BLaER1 treated with 17β-estradiol and CSF1 and Interleukin-3, amounts not matched to agents 10 nM and 100 nM (cell line): ENCODE measurements around the gene ASB2.

Experiments used
- H3K27ac ChIP-seq, 11 experiments: shearing (Covaris generic); formaldehyde crosslinking; 2 replicates each; pipeline ENCODE4 v1.8.1; 2022
- H3K27me3 ChIP-seq, 11 experiments: shearing (Covaris generic); formaldehyde crosslinking; 2 replicates each; pipeline ENCODE4 v1.8.1; 2022
- H3K36me3 ChIP-seq, 11 experiments: shearing (Covaris generic); formaldehyde crosslinking; 2 replicates each; pipeline ENCODE4 v1.8.1; 2022
- H3K4me1 ChIP-seq, 10 experiments: shearing (Covaris generic); formaldehyde crosslinking; 2 replicates each; pipeline ENCODE4 v1.8.1; 2022
- H3K4me2 ChIP-seq, 11 experiments: shearing (Covaris generic); formaldehyde crosslinking; 2 replicates each; pipeline ENCODE4 v1.8.1; 2022
- H3K4me3 ChIP-seq, 10 experiments: shearing (Covaris generic); formaldehyde crosslinking; 2 replicates each; pipeline ENCODE4 v1.8.1; 2022
- H3K9ac ChIP-seq, 11 experiments: shearing (Covaris generic); formaldehyde crosslinking; 2 replicates each; pipeline ENCODE4 v1.8.1; 2022
- H3K9me3 ChIP-seq, 11 experiments: shearing (Covaris generic); formaldehyde crosslinking; replicated peaks in 1 of 11; 2 replicates each; pipeline ENCODE4 v1.8.1; 2022
- H4K20me1 ChIP-seq, 11 experiments: shearing (Covaris generic); formaldehyde crosslinking; 2 replicates each; pipeline ENCODE4 v1.8.1; 2022
- Cebpa-rat ChIP-seq, 11 experiments: shearing (Covaris generic); IDR thresholded peaks; 2 replicates each; pipeline ENCODE4 v1.8.1; 2022

Gene ASB2

DNA sequence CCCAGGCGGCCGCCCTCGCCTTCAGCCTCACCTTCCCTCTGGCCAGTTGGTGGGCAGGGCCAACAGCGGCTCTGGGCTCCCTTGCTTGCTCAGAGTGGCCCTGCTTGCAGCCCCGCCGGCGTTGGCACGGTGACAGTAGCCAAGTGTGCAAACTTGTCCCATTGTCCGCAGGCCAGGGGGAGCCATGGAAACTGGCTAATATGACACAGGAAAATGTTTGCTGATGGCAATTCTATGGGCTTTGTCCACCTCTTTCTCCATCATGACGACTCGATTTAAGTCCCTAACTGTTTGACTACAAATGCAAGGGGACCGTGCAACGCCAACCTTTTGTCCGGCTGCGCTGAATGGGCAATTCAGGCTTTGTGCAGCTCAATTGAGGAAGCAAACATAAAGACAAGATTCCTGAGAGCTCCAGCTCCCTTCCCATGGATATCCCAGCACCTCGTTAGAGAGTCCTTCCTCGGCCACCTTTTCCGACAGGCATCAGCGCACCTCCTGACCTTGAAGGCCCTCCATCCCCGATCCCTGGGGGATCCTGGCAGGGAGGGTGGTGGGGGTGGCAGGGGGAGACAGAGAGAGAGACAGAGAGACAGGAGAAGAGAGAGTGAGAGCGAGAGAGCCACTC, 50.0 kb downstream of the ASB2 start:
- no peaks in the 10 kb centered on the region for H3K9me3 ChIP-seq
- no peak for TF ChIP-seq Cebpa-rat (IDR thresholded peaks at IDR 0.05)
- H3K27ac ChIP-seq = no peak overlapping the region
- no peak overlapping the region for H3K9ac ChIP-seq
- no peak overlapping the region for H3K4me3 ChIP-seq
- H3K4me1 ChIP-seq = peaks cover 0 to 9% (median 0%) of the 10 kb centered on the region in 10 experiments; a peak in 5 of 20 replicates
- no peaks in the 10 kb centered on the region for H3K27me3 ChIP-seq
- no peak overlapping the region for H3K4me2 ChIP-seq
- H4K20me1 ChIP-seq = peaks cover 0 to 8% (median 0%) of the 10 kb centered on the region in 11 experiments; a peak in 2 of 22 replicates
- no peaks in the 10 kb centered on the region for H3K36me3 ChIP-seq

DNA sequence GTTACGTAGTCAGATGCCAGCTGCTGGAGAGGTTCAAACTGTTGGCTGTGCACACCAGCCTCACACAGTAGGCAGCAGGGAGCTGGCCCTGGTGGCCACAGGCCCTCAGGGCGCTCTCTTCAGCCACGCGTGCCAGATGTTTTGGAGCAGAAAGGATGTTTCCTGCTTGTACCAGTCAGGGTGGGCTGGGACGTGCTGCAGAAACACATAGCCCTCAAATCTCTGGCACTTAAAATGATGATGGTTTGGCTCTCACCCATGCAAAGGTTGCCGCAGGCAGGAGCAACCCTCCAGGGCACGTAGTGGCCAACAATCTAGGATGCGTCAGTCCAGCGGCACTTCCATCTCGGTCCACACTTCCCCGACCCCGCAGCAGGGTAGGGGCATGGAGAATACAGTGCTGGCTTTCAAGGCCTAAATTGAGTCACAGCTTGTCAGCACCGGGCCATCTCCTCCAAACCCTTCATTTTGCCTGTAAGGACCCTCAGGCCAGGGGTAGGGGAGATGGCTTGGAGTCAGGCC, 50.9 kb downstream of the ASB2 start:
- TF ChIP-seq Cebpa-rat (IDR thresholded peaks at IDR 0.05) = no peak
- Histone ChIP-seq H3K4me3 (no peak overlapping the region), H3K36me3 (no peaks in the 10 kb centered on the region)

DNA sequence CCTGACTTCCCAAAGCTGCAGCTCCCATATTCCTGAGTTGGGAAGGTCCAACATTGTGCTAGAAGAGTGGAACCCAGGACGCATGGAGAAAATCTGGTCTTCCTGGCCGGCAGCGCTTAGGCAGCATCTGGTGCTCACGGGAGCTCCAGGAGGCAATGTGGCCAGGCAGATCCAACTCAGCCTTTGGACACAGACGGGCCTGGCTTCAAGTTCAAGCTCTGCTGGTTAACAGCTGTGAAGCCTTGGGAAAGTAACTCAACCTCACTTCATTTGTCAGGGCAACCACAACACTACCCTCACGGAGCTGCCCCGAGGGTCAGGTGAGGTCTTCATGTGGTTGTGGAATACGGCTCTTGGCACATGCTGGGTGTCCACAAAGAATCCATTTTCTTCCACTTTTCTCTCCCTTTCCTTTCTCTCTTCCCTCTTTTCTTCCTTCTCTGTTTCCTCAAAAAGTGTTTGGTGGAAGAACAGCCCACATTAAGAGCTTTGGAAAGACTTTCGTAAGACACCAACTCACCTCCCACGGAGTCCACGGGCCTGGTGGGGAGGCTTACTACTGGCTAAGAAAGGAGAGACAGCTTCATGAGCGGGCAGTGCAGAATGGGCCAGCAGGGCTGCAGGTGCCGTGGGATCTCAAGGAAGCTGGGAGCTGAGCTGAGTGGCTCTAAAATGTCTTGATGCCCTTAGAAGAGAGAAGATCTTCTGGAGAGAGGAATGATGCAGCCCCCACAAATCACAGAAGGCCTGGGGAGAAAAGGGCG, 51.6 kb downstream of the ASB2 start:
- H3K4me2 ChIP-seq = no peak overlapping the region
- H4K20me1 ChIP-seq = peaks cover 0 to 8% (median 0%) of the 10 kb centered on the region in 11 experiments; a peak in 2 of 22 replicates
- H3K27me3 ChIP-seq = no peaks in the 10 kb centered on the region
- no peaks in the 10 kb centered on the region for H3K36me3 ChIP-seq
- H3K27ac ChIP-seq = no peak overlapping the region
- peaks cover 0 to 9% (median 0%) of the 10 kb centered on the region in 10 experiments; a peak in 5 of 20 replicates for H3K4me1 ChIP-seq
- peaks cover 0 to 1% (median 0%) of the 10 kb centered on the region in 11 experiments; a peak in 2 of 22 replicates for H3K9me3 ChIP-seq
- H3K9ac ChIP-seq = no peak overlapping the region
- H3K4me3 ChIP-seq = no peak overlapping the region
- no peak for TF ChIP-seq Cebpa-rat (IDR thresholded peaks at IDR 0.05)

More for the DNA sequence above, 50.9 kb downstream of the ASB2 start:
- Histone ChIP-seq H3K4me2 (no peak overlapping the region), H3K9me3 (no peaks in the 10 kb centered on the region), H3K27ac (no peak overlapping the region), H3K4me1 (peaks cover 0 to 9% (median 0%) of the 10 kb centered on the region in 10 experiments; a peak in 5 of 20 replicates), H4K20me1 (peaks cover 0 to 8% (median 0%) of the 10 kb centered on the region in 11 experiments; a peak in 2 of 22 replicates), H3K9ac (no peak overlapping the region), H3K27me3 (no peaks in the 10 kb centered on the region)

DNA sequence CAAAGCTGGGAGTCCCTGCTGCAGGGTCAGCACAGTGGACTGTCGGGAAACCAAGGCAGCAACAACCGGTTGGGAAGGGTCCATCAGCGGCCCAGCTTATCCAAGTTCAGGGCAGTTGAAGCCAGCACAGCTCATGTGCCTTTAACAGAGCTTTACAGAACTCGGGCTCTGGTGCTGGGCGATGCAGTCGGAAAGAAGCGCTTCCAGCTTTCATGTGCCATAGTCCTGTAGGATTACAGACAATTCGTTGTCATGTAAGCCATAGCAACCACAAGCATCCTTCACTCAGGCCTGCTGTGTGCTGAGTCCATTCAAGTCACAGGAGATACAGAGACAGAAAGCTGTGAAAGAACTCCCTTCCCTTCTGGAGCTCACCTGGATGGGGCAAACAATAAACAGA, 52.7 kb downstream of the ASB2 start:
- Histone ChIP-seq H3K27me3 (no peaks in the 10 kb centered on the region), H3K9me3 (peaks cover 3 to 13% (median 8%) of the 10 kb centered on the region in 11 experiments; a peak in 14 of 22 replicates)
- TF ChIP-seq Cebpa-rat (IDR thresholded peaks at IDR 0.05) = no peak

DNA sequence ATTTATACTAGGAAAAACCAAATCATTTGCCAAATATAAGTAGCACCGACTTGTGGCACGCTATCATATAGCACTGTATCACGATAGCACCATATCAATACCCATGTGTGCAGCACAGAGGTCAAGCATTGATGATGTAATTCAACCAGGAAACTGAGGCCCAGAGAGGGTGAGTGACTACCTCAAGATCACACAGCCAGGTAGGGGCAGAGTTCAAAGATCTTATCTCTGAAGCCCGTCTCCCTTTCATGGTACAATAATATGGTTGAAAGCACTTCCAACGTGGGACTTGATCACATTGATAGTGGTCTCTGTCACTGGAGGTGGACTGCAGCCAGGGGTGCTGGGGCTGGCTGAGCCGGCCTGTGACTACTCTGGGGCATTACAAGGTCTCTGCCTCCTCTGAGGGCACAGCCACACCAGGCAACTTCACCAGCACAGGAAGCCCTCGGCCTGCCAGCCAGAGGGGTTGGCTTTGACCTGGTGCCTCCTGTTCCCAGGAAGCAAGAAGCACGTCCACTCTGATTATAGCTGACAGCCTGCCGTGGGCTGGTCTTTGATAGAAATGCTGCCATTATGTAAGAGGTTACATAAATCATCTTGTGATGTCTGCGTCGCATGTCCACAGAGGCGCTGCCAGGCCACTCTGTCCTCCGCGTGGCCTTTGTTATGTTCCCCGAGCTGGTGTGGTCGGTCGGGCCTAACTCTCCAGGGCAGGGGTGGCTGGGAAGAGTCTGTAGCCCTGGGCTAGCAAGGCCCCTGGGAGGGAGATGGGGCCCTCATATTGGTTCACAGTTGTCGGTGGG, 55.2 kb downstream of the ASB2 start:
- Histone ChIP-seq H3K4me1 (peaks cover 0 to 9% (median 0%) of the 10 kb centered on the region in 10 experiments; a peak in 5 of 20 replicates), H3K27me3 (no peaks in the 10 kb centered on the region), H4K20me1 (0 out of 22 replicates have a peak, but pooled peaks cover 0 to 3% (median 0%) of the 10 kb centered on the region in 11 experiments), H3K9ac (no peak overlapping the region), H3K27ac (no peak overlapping the region), H3K9me3 (peaks cover 3 to 14% (median 8%) of the 10 kb centered on the region in 11 experiments; a peak in 14 of 22 replicates), H3K36me3 (no peaks in the 10 kb centered on the region), H3K4me2 (no peak overlapping the region), H3K4me3 (no peak overlapping the region)
- TF ChIP-seq Cebpa-rat (IDR thresholded peaks at IDR 0.05) = no peak

More for the DNA sequence above, 52.7 kb downstream of the ASB2 start:
- Histone ChIP-seq H3K4me1 (peaks cover 0 to 9% (median 0%) of the 10 kb centered on the region in 10 experiments; a peak in 5 of 20 replicates), H4K20me1 (0 out of 22 replicates have a peak, but pooled peaks cover 0 to 4% (median 0%) of the 10 kb centered on the region in 11 experiments), H3K36me3 (no peaks in the 10 kb centered on the region), H3K27ac (no peak overlapping the region), H3K4me3 (no peak overlapping the region), H3K9ac (no peak overlapping the region), H3K4me2 (peak overlapping the region in 3 of 11 experiments; percentile 12 to 26 (median 19); a peak in 3 of 22 replicates)

DNA sequence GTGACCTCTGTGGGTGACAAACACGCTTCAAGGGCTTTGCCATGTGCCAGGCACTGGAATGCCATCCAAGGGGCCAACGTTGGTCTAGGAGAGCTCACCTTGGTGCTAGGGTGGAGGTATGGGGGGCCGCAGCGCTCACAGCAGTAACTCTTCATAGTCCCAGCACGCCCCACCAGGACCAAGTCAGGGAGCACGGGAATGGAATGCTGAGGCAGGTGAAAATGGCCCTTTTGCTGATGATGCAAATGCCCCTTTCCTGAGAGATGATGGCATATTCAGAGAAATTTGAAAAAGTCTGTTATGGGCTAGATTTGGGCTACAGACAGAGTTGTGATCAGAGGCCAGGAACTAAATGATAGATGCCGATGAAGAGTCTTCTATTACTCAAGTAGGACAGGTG, 59.2 kb downstream of the ASB2 start:
- no peak for TF ChIP-seq Cebpa-rat (IDR thresholded peaks at IDR 0.05)
- H3K27me3 ChIP-seq = no peaks in the 10 kb centered on the region
- no peaks in the 10 kb centered on the region for H4K20me1 ChIP-seq
- H3K36me3 ChIP-seq = no peaks in the 10 kb centered on the region
- H3K4me2 ChIP-seq = no peak overlapping the region
- H3K9me3 ChIP-seq = peaks cover 6 to 30% (median 19%) of the 10 kb centered on the region in 11 experiments; a peak in 18 of 22 replicates
- no peak overlapping the region for H3K9ac ChIP-seq
- no peak overlapping the region for H3K27ac ChIP-seq
- no peak overlapping the region for H3K4me3 ChIP-seq
- no peaks in the 10 kb centered on the region for H3K4me1 ChIP-seq

DNA sequence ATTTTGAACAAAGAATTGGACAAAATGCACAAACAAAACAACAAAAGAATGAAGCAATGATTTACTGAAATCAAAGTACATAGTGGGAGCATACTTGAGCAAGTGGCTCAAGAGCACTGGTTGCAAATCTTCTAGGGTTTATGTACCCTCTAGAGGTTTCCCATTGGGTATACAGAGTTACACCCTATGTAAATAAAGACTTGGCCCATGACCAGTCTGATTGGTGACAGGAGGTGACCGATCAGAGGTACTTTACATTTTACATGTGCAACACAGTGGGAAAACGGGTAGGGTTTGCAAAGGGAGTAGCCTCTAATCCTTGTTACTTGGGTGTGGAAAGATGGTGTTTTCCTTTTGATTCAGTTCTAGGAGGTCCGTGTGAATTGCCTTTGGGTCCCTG, 59.9 kb downstream of the ASB2 start:
- no peaks in the 10 kb centered on the region for H3K4me1 ChIP-seq
- H3K4me3 ChIP-seq = no peak overlapping the region
- H3K9me3 ChIP-seq = peaks cover 6 to 30% (median 19%) of the 10 kb centered on the region in 11 experiments; a peak in 18 of 22 replicates
- no peak for TF ChIP-seq Cebpa-rat (IDR thresholded peaks at IDR 0.05)
- no peaks in the 10 kb centered on the region for H3K36me3 ChIP-seq
- H3K9ac ChIP-seq = no peak overlapping the region
- H3K27ac ChIP-seq = no peak overlapping the region
- H4K20me1 ChIP-seq = no peaks in the 10 kb centered on the region
- H3K27me3 ChIP-seq = no peaks in the 10 kb centered on the region
- H3K4me2 ChIP-seq = no peak overlapping the region

DNA sequence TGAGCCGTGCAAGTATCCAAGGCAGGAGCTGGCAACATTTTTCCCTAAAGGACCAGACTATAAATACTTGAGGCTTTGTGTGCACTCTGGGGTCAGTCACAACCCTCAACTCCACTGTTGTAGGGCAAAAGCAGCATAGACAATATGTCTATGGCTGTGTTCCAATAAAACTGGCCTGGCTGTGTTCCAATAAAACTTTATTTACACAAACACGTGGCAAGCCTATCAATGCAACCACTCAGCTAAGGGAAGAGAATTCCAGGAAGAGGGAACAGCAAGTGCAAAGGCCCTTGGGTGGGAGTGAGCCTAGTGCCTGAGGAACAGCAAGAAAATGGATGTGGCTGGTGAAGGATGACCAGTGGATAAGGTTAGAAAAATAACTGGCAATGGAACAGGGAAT, 60.6 kb downstream of the ASB2 start:
- no peak for TF ChIP-seq Cebpa-rat (IDR thresholded peaks at IDR 0.05)
- Histone ChIP-seq H3K27me3 (no peaks in the 10 kb centered on the region), H3K4me1 (no peaks in the 10 kb centered on the region), H3K4me2 (no peak overlapping the region), H3K27ac (no peak overlapping the region), H4K20me1 (no peaks in the 10 kb centered on the region), H3K9ac (no peak overlapping the region), H3K9me3 (peaks cover 6 to 30% (median 19%) of the 10 kb centered on the region in 11 experiments; a peak in 18 of 22 replicates), H3K4me3 (no peak overlapping the region), H3K36me3 (no peaks in the 10 kb centered on the region)
